Fibroblast of gingiva (primary cell): ENCODE results near the gene MED13L.

Source experiments
- DNase-seq: peaks from one replicate; pipeline ENCODE4 v3.0.0-alpha.2; 2011; ENCODE audit warnings: low read depth

The MED13L gene

DNA sequence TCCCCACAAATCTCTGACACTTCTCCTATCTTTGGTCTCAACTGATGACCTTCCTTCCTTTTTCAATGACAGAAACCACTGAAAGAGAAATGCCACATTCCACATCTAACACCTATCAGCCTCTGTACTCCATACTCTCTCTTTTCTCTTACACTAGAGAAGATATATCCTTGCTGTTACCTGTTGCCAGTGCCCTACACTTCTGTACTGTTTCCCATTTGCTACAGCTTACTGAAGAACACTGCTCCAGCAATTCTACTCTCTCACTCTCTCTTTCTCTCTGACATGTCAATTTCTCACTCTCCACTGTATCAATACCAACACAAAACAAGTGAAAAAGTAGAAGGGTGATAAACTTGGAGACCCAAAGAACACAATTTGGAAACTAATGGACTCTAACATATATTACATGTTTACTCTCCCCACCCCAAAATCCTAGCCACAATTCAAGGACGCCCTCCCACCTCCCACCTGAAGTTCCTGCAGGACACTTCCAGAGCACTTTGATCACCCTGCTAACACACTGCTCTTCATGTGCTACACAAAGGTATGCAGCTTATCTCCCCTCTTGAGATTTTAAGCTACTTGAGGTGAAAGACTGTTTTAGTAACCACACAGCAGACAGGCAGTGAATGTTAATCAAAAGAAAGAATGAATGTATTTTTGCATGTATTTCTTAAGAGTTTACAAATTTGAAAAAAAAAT is 95.0 kb downstream of the MED13L start:
- DNase-seq = no peak

DNA sequence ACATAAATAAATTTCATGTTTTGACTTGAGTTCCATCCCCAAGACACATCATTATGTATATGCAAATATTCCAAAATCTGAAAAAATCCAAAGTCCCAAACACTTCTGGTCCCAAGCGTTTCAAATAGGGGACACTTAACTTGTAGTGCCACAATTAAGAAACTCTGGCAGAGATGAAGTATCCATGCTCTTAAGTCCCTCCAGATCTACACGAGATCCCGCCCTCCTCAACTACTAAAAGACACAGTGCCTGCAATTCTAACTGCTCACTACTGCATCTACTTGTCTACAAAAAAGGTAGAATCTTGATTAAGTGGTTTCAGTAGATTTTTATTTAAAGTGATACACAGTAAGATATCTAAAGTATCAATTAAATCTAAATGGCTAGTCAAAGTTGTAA is 97.0 kb downstream of the MED13L start:
- DNase-seq = no peak

GRCh38 chr12:116179384-116179783 is 98.1 kb downstream of the MED13L start:
- no peak for DNase-seq

GRCh38 chr12:116177017-116177416 is 100.5 kb downstream of the MED13L start:
- DNase-seq = no peak

GRCh38 chr12:116174904-116175303 is 102.6 kb downstream of the MED13L start:
- no peak for DNase-seq

DNA sequence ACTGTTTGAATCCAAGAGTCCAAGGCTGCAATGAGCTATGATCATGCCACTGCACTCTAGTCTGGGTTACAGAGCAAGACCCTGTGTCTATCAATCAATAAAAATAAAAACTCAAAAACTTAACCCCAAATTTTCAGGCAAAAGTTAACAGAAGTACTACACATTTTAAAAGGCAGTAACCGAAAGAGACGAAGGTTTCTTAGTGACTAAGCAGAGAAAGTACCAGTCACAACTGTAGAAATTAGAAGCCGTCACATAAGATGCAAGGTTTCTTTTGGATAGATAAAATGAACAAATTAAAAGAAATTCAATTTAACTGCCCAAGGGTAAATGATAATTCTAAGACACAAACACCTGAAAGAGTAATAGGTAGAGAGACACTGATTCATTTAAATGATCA is 103.5 kb downstream of the MED13L start:
- no peak for DNase-seq

DNA sequence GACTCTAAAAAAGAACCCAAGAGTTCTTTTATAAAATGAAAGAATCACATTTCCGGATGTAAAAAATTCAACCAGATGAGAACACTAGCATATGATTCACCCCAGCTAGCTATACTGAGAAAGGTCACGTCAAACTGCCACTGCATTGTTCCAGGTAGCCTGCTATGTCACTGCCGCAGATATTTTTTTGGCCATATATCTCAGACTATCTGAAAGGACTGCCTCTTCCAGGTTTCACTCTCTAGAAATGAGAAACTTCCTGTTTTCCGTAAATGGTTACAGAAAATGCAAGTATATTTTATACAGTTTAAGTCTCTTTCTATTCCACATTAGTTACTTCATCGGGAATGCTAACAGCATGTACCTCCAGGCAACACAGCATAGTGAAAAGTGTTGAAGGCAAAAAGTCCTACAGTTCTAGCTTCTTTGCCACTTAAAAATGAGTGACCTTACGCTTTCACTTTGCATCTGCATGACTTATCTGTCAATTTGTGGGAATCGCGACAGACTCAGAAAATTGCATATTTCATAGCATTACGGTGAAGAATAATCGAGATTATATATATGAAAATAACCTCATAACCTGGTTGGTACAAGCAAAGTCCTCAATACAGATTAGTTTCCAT is 105.2 kb downstream of the MED13L start:
- DNase-seq = no peak

DNA sequence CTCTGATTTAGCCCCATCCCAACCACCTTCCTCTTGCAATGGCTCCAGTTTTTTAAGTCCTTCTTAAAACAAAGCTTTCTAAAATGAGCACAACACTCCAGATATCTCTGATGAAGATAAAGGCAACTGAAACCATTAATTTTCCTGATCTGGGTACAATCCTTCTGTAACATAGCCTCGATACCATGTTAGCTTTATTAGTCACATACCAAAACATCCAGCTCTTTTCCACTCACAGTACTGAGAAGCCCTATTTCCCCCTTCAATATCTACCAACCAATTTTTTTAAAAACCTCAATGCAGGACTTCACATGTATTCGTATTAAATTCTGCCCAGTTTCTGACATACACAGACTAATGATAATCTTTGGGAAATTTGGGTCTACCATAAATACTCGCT is 105.9 kb downstream of the MED13L start:
- DNase-seq = no peak

- DNase-seq = no peak
These were observed 108.4 kb downstream of the MED13L start for GRCh38 chr12:116169071-116169470.

DNA sequence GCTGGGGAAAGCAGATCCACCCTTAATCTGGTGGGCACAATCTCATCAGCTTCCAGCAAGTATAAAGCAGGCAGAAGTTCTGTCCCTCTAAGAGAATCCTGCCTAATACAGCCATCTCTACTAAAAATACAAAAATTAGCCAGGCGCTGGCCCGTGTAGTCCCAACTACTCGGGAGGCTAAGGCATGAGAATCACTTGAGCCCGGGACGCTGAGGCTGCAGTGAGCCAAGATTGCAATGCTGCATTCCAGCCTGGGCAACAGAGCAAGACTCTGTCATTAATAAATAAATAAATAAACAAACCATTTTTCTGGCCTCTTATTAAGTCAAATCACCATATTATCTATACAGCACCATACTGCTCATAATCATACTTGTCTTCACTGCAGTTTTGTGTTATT is 111.2 kb downstream of the MED13L start:
- DNase-seq = peak; percentile 17

DNA sequence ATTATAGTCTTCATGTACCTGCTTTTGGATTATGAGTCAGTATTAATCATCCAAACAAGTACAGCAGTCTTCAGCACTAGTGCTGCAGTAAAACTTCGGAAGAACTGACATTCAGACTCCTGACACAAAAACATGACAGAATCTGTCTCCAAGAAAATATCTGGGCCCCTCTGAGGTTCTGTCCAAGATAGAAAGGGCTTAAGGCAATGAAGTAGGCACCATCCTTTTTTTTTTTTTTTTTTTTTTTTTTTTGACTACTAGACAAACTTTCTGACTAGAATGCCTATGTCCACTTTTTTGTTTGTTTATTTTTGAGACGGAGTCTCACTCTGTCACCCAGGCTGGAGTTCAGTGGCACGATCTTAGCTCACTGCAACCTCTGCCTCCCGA is 112.5 kb downstream of the MED13L start:
- DNase-seq = no peak

- DNase-seq = no peak
These were observed 113.0 kb downstream of the MED13L start for GRCh38 chr12:116164250-116165035.

- no peak for DNase-seq
These were observed 115.4 kb downstream of the MED13L start for GRCh38 chr12:116162071-116162470.

DNA sequence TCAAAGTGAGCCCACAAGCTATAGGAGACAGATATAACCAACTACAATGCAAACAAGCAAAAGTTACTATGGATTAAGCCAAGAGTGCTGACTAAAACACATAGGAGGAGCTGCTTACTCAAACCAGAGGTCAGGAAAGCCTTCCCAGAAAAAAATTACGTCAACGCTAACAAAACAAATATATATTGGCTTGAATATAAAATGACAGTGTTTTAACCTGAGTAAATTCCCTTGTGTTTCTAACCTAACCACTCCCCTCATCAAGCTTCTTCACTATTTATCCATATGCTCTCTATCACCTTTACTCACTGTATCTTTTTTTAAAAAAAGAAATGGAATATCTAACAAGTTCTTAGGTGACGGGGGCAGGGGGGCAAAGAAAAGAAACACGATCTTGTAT is 115.9 kb downstream of the MED13L start:
- peak; percentile 17 for DNase-seq

GRCh38 chr12:116160883-116161458 is 116.5 kb downstream of the MED13L start:
- no peak for DNase-seq

DNA sequence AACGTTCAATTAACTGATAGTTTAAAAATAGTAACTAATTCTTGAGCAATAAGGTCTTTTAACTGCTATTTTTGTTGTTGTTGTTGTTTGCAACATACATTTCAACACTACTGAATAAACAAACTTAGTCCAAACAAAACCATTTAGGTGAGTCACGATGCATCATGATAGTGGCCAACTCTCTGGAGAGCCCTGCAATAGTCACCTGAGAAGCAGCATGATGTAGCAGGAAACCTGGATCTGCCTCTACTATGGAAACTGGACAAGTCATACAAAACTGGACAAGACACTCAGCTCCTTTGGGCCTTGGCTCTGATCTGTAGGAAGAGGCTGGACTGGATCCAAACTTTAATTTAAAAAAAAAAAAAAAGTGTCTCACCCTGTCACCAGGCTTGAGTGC is 117.3 kb downstream of the MED13L start:
- no peak for DNase-seq

GRCh38 chr12:116159593-116160200 is 117.8 kb downstream of the MED13L start:
- DNase-seq = no peak

DNA sequence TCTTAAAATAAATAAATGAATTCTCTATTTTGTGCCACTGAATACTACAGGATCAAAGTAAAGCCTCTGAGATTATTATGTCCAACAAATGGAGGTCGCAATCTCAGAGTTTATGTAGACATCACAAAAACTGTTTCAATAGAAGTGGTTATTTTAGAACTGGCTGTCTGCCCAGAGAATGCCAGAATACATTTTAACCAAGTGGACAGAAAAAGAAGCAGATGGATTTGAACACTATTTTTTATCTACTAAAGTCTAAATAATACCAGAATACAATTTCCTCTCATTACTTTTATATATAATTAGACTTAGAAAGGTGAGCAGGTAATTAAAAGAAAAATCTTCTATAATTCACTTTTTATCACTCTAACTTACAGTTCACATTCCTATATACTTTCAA is 118.3 kb downstream of the MED13L start:
- DNase-seq = peak; percentile 66

GRCh38 chr12:116157845-116158267 is 119.6 kb downstream of the MED13L start:
- DNase-seq = no peak

DNA sequence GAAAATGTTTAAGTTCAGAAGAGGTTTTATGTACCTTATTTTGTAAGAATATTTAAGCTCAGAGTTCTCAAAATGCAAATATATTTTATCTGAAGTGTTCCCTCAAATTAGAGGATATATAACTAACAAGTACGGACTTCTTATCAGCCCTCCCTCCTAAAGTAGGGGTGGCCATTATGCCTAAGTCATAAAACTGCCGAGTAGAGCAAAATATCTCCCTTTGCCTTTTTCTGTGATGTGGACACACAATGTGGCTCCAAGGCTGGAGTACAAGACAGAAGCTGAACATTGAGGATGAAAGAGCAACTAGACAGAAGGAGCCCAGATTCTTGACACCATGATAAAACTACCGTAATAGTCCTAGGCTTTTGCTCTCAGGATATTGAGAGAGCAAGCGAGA is 120.9 kb downstream of the MED13L start:
- no peak for DNase-seq

DNA sequence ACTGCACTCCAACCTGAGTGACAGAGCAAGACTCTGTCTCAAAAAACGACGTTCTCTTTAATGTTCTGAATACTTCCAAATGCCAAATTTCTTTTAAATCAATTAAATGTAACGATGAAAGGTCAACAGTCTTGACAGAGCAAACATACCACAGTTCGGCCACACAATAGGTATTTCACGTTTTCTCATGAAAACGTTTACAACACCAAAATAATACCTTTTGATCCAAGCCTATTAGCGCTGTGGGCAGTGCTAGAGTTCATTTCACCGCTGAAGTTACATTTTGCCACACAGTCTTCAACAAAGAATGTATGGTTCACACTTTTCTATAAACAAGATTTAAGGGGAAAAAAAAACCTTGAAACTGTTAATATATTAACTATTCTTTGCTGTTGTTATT is 122.1 kb downstream of the MED13L start:
- DNase-seq = no peak

DNA sequence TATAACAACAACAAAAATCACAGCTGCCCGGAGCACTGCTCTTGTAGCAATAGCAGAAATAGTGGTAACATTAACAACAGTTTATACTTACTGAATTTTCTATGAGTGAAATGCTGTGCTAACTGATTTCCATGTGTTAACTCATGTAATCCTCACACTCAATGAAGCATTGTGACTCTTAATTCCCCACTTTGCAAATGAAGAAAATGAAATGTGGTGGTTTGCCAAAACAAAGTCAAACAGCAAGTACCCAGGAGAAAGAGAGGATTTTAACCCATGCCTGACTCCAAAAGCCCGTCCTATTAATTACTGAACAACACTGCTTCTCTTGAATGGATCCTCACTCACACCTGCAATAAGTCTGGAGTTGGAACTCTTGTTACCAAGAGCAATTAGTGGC is 123.5 kb downstream of the MED13L start:
- DNase-seq = no peak
